Astrocyte of the spinal cord (primary cell): Measurements from ENCODE around the gene SH3RF3.

Experiments
- DNase-seq: peaks from one replicate; pipeline ENCODE4 v3.0.0; 2011; ENCODE audit warnings: low read depth, low spot score
- H3K4me3 ChIP-seq: 2 replicates; pipeline ENCODE4 v1.5.1; 2011; ENCODE audit warnings: low read depth, mild to moderate bottlenecking, low read length, moderate library complexity
- in situ Hi-C: cut with HindIII; loops from 2 replicates; pipeline ENCODE4 v1.10.0; 2017; ENCODE audit warnings: low sequenced_read_pairs
- TF ChIP-seq, protein P1 (sequence below): IDR thresholded peaks from 2 replicates; pipeline ENCODE4 v1.5.1; 2012; ENCODE audit warnings: low read depth, mild to moderate bottlenecking, low read length, inconsistent platforms

The SH3RF3 gene

DNA sequence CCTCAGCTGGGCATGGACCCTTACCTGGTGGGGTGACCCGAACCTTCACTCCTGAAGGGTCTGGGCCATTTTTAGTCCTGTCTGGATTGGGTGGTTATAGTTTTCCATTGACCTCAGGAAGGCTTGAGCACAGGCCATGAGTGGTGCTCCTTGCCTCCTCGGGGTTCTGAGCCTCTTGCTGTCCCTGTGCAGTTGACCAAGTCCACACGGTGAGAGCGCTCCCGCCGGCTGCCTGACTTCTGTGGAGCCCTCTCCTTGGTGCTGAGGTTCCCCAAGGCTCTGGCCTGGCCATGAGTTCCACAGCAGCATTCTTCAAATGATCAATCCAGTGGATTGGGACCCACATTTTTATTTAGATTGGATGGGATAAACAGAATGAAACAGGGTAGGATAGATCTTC is 325.3 kb downstream of the SH3RF3 start:
- in situ Hi-C loops: no loop called here
- DNase-seq: no peak
- no peak overlapping the region for H3K4me3 ChIP-seq
- TF ChIP-seq, protein P1, sequence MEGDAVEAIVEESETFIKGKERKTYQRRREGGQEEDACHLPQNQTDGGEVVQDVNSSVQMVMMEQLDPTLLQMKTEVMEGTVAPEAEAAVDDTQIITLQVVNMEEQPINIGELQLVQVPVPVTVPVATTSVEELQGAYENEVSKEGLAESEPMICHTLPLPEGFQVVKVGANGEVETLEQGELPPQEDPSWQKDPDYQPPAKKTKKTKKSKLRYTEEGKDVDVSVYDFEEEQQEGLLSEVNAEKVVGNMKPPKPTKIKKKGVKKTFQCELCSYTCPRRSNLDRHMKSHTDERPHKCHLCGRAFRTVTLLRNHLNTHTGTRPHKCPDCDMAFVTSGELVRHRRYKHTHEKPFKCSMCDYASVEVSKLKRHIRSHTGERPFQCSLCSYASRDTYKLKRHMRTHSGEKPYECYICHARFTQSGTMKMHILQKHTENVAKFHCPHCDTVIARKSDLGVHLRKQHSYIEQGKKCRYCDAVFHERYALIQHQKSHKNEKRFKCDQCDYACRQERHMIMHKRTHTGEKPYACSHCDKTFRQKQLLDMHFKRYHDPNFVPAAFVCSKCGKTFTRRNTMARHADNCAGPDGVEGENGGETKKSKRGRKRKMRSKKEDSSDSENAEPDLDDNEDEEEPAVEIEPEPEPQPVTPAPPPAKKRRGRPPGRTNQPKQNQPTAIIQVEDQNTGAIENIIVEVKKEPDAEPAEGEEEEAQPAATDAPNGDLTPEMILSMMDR: no peak

DNA sequence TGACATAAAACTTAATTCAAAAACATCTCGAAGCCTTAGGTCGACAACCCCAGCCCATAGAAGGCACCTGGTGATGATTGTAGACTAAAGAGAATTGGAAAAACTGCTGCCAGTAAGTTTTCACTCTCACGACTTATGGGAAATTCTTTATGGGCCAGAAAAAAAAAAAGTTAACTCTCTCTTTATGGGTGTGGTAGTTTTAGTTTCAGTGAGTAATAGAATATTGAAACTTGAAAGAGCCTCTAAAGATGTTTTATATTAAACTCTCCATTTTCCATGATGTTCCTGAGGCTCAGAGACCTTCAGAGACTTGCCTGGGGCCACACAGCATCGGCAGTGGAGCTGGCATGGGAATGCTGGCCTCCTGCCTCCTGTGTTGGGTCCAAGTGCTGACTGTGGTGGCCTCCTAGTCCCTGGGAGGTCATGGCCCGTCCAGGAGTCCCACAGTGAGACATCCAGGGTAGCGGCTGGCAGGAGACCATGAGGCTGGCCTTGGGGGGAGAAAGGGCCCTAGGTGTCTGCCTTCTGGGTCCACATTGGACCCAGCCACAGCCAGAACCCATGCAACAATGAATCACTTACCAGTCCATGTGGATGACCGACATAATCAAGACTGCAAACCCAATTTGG is 325.9 kb downstream of the SH3RF3 start:
- no peak overlapping the region for H3K4me3 ChIP-seq
- TF ChIP-seq, protein P1: no peak
- in situ Hi-C loops: no loop called here
- no peak for DNase-seq

DNA sequence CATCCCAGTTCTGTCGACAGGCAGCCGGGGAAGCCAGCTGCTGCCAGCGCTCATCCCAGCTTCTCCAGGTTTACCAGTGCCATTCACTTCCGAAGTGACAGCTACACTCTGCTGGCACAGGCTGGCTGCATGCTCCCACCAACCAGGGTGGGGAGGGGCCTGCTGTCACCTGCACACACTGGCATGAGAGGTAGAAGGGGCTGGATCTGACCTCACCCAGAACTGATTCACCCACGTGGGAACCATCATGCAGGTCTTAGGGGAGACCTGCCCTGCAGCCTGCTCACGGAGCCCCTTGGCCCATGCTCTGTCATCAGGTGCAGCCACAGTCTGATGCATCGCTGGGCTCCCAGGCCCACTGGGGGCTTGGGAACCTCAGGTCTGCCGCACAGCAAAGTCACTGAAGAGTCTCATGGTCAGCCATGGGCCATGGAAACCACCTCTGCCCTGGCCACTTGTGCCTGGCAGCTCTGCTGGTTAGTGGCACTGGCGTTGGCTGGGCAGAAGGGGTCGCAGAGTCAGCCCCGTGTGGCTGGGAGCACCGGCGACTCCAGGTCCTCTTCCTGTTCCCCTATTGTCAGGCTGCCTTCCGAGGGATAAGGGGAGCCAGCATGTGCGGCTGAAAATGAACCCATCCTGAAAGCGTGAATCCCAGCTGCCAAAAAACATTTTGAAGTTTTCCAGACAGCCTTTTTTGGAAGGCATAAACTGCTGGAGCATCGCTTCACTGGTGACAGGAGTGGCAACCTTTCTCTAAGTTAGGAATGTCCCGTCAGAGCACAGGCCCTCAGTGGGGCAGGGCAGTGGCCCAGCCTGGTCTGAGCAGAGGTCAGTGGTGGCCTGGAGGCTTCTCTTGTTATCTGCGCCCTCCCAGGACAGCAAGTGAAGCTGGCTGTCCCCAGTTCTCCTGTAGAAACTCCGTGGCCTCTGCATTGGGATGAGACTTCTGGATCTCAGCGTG is 327.0 kb downstream of the SH3RF3 start:
- in situ Hi-C loops: no loop called here
- no peak overlapping the region for H3K4me3 ChIP-seq
- DNase-seq: no peak
- TF ChIP-seq, protein P1: no peak

DNA sequence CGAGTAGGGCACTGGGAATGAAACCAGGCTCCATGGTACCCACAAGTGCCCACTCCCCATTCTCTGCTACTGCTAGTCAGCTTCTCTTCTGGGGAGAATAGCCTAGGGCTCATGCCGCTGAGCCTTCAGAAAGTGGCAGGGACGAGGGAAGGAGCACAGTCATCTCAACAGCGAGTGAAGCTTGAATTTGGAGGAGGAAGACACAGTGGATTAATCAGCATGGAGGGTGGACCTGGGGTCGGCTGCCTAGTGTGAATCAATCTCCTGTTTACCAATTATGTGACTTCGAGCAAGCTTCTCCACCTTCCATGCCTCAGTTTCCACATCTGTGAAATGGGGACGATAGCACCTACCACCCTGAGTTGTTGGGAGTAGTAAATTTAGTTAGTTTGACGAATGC is 327.8 kb downstream of the SH3RF3 start:
- H3K4me3 ChIP-seq: no peak overlapping the region
- in situ Hi-C loops: no loop called here
- TF ChIP-seq, protein P1: no peak
- no peak for DNase-seq

DNA sequence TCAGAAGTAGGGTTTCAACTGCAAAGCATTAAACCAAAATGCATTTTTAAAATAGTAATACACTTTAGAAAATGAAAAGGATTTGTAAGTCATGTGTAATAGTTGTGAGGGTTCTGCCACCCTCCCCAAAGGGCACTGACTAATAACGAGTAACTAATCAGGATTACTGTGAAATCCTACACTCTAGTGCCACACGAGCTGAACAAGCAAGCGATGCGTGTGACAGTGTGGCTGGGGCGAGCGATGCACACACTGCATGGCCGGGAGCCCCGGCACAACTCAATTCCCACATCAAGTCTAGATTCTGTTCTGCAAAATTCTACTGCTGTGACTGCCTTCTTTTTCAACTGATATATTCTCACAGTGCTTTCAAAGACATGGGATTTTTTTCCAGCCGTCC is 328.4 kb downstream of the SH3RF3 start:
- no peak for DNase-seq
- no peak overlapping the region for H3K4me3 ChIP-seq
- TF ChIP-seq, protein P1: no peak
- in situ Hi-C loops: no loop called here

DNA sequence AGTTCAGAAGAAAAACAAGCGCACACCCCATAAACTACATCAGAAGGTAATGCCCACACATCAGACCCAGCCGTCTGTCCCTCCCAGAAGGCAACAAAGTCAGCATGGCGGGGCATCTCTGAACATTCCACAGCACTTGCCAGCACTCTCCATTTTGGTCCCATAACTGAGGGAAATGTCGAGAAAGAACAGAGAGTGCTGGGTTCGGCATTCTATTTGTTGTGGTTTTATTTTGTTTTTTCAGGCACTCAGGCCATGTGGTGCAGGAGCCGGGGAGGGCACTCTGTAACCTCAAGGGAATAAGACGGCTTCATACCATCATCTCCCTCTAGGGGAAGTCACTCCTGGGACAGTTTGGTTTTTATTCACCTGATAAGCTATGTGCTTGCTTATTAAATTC is 328.8 kb downstream of the SH3RF3 start:
- DNase-seq: peak; percentile 64
- TF ChIP-seq, protein P1: peak; percentile 24
- H3K4me3 ChIP-seq: no peak overlapping the region
- in situ Hi-C loops: no loop called here
